ENCODE data around the gene FUZ. TPM values are rescaled to one million over a fixed set of nuclear protein-coding genes. Genes with fewer than 3 reads are reported as not detected.

The FUZ gene
- total RNA-seq, 1 donor from 2014 or later = 25.8 TPM

DNA sequence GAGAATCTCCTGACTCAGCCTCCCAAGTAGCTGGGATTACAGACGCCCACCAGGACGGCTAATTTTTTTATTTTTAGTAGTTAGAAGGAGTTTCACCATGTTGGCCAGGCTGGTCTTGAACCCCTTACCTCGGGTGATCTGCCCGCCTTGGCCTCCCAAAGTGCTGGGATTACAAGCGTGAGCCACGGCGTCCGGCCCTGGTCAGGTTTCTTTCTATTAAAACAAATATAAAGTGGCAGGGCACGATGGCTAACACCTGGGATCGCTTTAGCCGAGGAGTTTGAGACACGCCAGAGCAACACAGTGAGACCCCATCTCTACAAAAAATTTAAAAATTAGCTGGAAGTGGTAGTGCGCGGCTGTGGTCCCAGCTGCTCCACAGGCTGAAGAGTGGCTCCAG, 3.5 kb upstream of the FUZ start:
- H3K27ac Mint-ChIP-seq = peak overlapping the region; percentile 100

DNA sequence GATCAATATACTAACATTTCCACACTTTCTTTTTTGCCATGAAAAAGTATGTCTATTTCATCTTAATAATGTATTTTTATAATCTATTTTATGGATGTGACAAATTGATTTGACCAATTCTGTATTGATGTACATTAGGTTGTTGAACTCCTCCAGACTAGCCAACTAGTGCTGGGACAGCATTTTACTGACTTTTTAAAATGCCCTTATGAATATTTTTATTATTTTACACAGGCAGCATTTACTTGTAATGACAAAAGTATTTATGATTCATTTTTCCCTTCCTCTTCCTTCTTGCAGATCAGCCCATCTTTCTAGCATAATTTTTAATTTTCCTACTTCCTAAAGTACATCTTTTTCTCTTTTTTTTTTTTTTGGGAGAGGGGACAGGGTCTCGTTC, 918 bp upstream of the FUZ start:
- Mint-ChIP-seq H3K36me3 (no peaks in the 10 kb centered on the region), H3K4me1 (peaks cover 29% of the 10 kb centered on the region), H3K9me3 (no peaks in the 10 kb centered on the region), H3K27me3 (ENCODE audit: low read depth) (no peaks in the 10 kb centered on the region), H3K4me3 (no peak overlapping the region), H3K27ac (peak overlapping the region; percentile 98)
- TF ChIP-seq, protein P1, sequence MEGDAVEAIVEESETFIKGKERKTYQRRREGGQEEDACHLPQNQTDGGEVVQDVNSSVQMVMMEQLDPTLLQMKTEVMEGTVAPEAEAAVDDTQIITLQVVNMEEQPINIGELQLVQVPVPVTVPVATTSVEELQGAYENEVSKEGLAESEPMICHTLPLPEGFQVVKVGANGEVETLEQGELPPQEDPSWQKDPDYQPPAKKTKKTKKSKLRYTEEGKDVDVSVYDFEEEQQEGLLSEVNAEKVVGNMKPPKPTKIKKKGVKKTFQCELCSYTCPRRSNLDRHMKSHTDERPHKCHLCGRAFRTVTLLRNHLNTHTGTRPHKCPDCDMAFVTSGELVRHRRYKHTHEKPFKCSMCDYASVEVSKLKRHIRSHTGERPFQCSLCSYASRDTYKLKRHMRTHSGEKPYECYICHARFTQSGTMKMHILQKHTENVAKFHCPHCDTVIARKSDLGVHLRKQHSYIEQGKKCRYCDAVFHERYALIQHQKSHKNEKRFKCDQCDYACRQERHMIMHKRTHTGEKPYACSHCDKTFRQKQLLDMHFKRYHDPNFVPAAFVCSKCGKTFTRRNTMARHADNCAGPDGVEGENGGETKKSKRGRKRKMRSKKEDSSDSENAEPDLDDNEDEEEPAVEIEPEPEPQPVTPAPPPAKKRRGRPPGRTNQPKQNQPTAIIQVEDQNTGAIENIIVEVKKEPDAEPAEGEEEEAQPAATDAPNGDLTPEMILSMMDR (IDR thresholded peaks at IDR 0.05; ENCODE audit: unreplicated experiment) = no peak
- no peak for DNase-seq (ENCODE audit: low spot score in 2 of 2, unreplicated experiment in 2 of 2)

More for the DNA sequence above, 3.5 kb upstream of the FUZ start:
- Mint-ChIP-seq H3K4me1 (peaks cover 39% of the 10 kb centered on the region), H3K4me3 (no peak overlapping the region), H3K36me3 (peaks cover 4% of the 10 kb centered on the region), H3K27me3 (ENCODE audit: low read depth) (no peaks in the 10 kb centered on the region), H3K9me3 (no peaks in the 10 kb centered on the region)
- DNase-seq (ENCODE audit: low spot score in 2 of 2, unreplicated experiment in 2 of 2) = no peak
- TF ChIP-seq, protein P1 (IDR thresholded peaks at IDR 0.05; ENCODE audit: unreplicated experiment) = no peak

DNA sequence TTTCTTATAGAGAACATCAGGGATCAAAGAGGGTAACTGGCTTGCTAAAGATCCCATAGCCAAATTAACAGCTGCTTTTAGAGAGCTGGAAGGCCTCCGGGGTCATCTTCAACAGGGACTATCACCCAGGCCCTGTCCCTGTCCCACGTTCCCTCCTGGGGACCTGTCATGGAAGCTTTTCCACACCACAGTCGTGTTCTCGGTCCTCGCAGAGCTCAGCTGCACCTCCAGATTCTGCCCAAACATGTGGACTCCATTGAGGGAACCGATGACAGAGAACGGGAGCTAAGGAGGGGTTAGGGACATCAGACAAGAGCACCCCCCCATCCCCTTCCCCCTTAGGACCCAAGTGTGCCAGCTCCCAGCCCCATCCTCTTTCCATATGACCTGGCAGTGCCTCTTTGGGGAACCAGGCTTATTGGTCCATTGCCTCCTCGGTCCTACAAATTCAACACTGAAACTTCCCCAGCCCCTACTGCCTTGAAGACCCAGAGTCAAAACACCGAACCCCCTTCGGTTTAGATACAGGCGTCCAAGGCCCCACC, 568 bp downstream of the FUZ start:
- no peak for DNase-seq (ENCODE audit: low spot score in 2 of 2, unreplicated experiment in 2 of 2)
- no peaks in the 10 kb centered on the region for H3K9me3 Mint-ChIP-seq
- no peaks in the 10 kb centered on the region for H3K27me3 Mint-ChIP-seq (ENCODE audit: low read depth)
- no peaks in the 10 kb centered on the region for H3K36me3 Mint-ChIP-seq
- TF ChIP-seq, protein P1 (IDR thresholded peaks at IDR 0.05; ENCODE audit: unreplicated experiment) = no peak
- peaks cover 30% of the 10 kb centered on the region for H3K4me1 Mint-ChIP-seq
- peak overlapping the region; percentile 95 for H3K4me3 Mint-ChIP-seq
- H3K27ac Mint-ChIP-seq = peak overlapping the region; percentile 98

DNA sequence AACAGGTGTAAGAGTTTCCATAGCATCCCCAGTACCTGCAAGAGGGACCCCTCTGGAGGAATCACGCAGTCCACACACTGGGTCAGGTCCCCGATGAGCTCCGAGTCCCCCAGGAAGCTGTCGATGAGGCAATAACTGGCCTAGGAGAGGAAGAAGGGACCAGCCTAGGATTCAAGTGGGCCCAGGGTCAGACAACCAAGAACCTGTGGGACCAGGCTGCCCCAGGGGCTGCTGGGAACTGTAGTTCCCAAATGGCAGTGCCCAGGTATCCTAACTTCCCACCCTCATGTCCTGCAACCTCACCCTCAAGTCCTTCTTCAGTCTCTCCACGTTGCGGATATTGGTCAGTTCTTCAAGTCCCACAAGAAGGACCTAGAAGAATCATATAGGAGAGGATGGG, 1.8 kb downstream of the FUZ start:
- no peak overlapping the region for H3K27ac Mint-ChIP-seq
- H3K27me3 Mint-ChIP-seq (ENCODE audit: low read depth) = no peaks in the 10 kb centered on the region
- no peaks in the 10 kb centered on the region for H3K9me3 Mint-ChIP-seq
- TF ChIP-seq, protein P1 (IDR thresholded peaks at IDR 0.05; ENCODE audit: unreplicated experiment) = no peak
- no peak overlapping the region for H3K4me3 Mint-ChIP-seq
- H3K4me1 Mint-ChIP-seq = peaks cover 25% of the 10 kb centered on the region
- DNase-seq (ENCODE audit: low spot score in 2 of 2, unreplicated experiment in 2 of 2) = no peak
- H3K36me3 Mint-ChIP-seq = peaks cover 6% of the 10 kb centered on the region

DNA sequence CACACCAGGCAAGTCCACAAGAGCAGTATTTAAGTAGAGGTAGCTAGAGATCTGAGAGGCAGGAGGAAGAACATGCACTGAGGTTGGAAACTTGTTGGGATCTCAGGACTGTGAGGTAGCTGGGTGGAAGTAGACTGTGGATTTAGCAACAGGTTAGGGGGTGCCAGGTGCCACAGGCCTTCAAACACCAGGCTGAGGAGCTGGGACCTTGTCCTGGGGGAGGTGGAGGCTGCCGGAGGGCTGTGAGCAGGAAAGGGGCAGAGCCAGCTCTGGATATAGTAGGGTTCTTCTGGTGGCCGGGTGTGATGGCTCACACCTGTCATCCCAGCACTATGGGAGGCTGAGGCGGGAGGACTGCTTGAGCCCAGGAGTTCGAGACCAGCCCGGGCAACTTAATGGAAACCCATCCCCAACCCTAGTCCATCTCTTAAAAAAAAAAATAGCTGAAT, 3.1 kb downstream of the FUZ start:
- peaks cover 25% of the 10 kb centered on the region for H3K4me1 Mint-ChIP-seq
- H3K27ac Mint-ChIP-seq = peak overlapping the region; percentile 11
- no peaks in the 10 kb centered on the region for H3K9me3 Mint-ChIP-seq
- TF ChIP-seq, protein P1 (IDR thresholded peaks at IDR 0.05; ENCODE audit: unreplicated experiment) = no peak
- H3K4me3 Mint-ChIP-seq = peak overlapping the region; percentile 82
- DNase-seq (ENCODE audit: low spot score in 2 of 2, unreplicated experiment in 2 of 2) = no peak
- H3K27me3 Mint-ChIP-seq (ENCODE audit: low read depth) = no peaks in the 10 kb centered on the region
- H3K36me3 Mint-ChIP-seq = peaks cover 10% of the 10 kb centered on the region

Data from mesothelial cell of epicardium (in vitro differentiated cells).